Erythroblast (primary cell): ENCODE results near the gene SHISA6.

Source experiments
- DNase-seq, 2 experiments: peaks; one replicate each; lab custom pipeline; 2025; lab: John Stamatoyannopoulos, UW
- GATA1 ChIP-seq: IDR thresholded peaks from 2 replicates; pipeline ENCODE4 v1.6.1; 2011; ENCODE audit warnings: low read depth, mild to moderate bottlenecking, control low read depth, low read length, moderate library complexity
- POLR2A ChIP-seq: IDR thresholded peaks from 2 replicates; pipeline ENCODE4 v1.6.1; 2011; ENCODE audit warnings: mild to moderate bottlenecking, low read length

Gene SHISA6

DNA sequence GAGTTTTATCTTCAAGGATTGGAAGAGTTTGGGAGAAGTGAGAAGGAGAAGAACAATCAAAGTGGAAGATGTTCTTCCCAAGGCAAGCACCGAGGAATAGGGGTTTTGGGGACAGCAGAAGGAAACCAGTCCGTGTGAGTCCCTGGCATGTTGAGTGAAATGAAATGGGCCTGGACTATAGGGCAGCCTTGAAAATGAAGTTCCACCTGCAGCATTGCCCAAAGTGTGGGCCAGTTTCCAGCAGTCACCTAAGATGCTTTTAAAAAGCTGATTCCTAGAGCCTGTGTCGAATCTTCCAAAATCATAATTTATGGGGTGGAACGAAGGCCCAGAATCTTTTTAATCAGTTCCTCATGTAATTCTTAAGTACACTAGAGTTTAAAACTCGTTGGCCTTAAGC is 297.4 kb downstream of the SHISA6 start:
- no peak for DNase-seq
- TF ChIP-seq GATA1, result no peak
- no peak for TF ChIP-seq POLR2A

DNA sequence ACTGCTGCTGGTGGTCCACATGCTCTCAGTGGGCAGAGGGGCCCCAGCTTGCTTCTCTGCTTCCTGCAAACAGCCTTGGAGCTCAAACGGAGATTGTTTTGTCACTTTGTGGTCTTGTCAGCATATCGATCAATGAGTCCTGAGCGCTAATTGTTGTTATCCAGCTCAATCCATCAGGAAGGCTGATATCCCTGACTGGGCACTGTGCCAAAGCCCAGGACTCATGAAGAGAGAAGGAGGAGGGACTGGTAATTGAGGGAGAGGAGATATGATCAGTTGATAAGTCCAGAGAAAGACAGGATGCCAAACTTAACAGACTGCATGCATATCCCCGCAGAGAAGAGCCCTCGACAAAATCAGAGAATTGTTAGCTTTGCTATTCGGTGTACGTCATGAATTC is 298.6 kb downstream of the SHISA6 start:
- DNase-seq, result no peak
- TF ChIP-seq POLR2A (no peak), GATA1 (no peak)

DNA sequence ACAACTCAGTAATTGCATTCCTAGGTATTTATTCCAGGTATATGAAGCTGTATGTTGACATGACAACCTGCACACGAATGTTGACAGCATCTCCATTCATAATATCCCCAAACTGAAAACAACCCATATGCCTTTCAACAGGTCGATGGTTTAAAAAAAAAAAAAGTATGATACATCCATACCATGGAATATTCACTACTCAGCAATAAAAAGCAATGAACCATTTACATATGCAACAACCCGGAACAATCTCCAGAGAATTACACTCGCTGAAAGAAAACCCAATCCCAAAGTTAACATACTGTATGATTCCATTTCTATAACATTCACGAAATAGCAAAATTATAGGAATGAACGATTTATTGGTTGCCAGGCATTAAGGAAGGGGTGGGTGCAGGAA is 304.0 kb downstream of the SHISA6 start:
- TF ChIP-seq GATA1 (no peak), POLR2A (no peak)
- DNase-seq, result no peak

DNA sequence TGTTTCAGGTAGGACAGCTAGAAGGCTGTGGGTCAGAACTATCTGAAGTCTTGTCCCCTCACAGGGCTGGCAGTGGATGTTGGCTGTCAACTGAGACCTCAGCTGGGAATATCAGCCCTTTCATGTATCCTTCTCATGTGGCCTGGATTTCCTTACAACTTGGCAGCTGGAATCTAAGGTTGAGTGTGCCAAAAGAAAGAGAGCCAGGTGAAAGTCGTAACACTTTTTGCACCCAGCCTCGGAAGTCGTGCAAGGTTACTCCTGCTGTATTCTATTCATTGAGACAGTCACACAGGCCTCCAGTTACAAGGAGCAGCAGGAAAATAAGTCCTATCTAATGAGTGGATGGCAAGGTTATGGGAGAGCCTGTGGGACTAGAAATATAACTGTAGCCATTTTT is 304.7 kb downstream of the SHISA6 start:
- DNase-seq, result no peak

DNA sequence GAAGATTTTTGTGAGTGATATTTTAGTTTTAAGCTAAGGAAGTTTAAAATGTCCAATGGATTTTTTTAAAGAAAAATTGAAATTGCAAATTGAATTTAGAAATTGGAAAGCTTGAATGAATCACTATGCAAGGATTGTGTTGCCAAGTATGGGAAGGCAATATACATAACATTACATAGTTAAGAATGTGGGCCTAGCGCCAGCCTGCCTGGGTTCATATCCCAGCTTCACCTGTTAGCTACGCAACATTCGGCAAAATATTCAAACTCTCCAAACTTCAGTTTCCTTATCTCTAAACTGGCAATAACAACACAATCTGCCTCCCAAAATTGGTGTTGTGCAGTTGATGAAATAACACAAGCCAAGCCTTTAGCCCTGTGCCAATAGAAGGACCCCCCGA is 306.8 kb downstream of the SHISA6 start:
- TF ChIP-seq POLR2A (no peak), GATA1 (no peak)
- no peak for DNase-seq

More for the DNA sequence above, 304.7 kb downstream of the SHISA6 start:
- no peak for TF ChIP-seq POLR2A
- TF ChIP-seq GATA1, result no peak

DNA sequence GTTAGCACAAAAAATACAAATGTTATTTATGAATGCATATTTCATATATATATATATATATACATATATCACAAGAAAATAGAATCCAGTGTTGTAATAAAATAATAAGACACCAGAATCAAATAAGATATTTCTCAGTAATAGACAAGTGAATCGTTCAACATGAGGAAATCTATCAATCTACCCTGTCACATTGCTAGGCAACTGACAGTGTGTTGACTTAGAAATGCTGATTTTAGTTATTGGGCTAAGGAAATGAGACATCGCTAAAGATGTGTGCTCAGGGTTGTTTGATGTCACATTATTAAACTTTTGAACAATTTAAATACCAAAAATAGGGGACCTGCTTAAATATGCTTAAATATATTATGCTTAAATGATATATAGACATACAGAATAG is 307.4 kb downstream of the SHISA6 start:
- no peak for DNase-seq
- no peak for TF ChIP-seq POLR2A
- TF ChIP-seq GATA1, result no peak

DNA sequence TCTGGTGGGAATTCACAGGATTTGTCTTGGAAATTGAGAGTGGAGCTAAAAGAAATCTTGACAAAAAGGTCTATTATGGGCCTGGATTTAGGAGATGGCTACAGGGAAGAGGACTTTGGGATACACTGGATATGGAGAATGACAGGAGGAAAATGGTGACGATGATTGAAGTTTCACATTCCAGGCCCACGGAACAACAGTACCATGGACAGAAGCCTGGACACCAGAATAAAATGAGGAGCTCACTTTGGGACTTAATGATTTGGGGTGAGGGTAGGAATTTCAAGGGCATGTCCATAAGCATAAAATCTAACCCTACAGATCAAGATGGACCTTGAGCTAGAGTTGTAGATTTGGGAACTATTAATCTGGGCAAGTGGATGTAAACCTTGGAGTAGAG is 309.4 kb downstream of the SHISA6 start:
- no peak for DNase-seq
- no peak for TF ChIP-seq POLR2A
- no peak for TF ChIP-seq GATA1

DNA sequence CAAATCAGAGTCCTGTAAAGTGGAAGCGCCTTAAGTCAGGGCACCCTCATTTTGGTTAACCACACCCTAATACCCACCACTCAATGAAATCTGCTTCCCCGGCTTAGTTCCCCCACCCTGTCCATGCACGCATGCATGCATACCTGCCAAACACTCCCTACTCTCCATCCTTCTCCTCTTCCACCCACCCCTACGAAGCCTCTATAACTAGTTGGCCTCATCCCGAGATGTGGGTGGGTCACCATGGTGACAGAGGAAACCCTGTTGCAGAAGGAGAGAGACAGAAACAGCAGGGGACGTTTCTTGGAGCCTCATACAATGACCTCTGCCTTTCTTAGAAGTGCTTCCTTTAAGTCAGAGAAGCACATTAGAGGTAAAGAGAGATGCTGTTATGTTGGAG is 310.4 kb downstream of the SHISA6 start:
- no peak for TF ChIP-seq GATA1
- no peak for TF ChIP-seq POLR2A
- no peak for DNase-seq

DNA sequence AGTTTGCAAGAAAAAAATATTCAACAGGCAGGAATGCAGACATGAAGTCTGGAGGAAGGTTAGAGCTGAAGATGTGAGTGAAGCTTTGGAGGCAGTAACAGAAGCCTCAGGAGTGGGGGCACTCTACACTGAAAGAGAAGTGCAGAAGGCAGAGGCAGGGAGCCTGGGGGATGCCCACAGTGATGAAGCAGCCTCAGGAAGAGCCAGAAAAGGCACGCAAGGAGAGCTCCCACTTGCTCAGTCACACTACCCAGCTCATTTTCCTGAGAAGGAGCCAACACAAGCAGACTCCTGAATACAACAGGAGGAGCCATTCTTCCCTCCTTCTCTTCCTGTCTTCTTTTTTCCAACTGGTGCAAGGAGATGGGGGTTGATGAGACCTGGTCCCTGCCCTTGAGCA is 312.1 kb downstream of the SHISA6 start:
- no peak for TF ChIP-seq POLR2A
- TF ChIP-seq GATA1, result no peak
- no peak for DNase-seq

DNA sequence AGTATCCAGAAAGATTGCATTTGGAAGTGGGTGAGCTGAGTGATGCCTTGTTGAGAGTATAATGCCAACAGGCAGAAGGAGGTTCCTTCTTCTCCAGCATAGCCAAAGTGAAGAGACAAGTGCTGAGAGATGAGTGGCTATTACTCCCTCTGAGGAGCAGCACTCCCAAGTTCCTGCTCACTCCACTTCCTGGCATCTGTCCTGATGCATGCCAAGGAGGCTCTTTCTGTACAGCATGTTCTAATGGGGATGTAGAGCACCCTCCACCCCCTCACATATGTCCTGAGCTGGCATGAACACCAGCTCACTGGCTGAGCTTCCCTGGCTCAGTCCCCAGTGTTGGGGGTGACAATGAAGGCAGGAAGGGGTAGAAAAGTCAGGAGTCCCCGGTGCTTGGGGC is 313.0 kb downstream of the SHISA6 start:
- no peak for TF ChIP-seq POLR2A
- no peak for TF ChIP-seq GATA1
- DNase-seq, result no peak

DNA sequence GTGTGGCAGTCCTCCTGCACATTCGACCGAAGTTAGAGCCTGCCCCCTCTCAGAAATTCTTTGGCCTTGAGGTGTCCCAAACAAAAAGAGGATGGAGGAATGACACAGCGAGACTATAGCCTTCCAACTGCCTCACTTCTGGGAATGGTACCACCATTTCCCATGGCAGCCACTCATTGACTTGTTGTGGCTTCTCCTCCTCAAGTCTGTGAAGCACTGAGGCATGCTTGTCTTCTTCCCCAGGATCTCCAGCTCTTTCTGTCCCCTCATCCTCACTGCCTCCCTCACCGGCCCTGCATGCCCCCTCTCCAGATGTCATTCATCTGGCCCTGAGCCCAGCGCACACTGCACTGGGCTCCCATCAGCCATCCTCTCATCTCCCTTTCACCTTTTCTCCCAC is 313.5 kb downstream of the SHISA6 start:
- TF ChIP-seq GATA1 (no peak), POLR2A (no peak)
- no peak for DNase-seq

DNA sequence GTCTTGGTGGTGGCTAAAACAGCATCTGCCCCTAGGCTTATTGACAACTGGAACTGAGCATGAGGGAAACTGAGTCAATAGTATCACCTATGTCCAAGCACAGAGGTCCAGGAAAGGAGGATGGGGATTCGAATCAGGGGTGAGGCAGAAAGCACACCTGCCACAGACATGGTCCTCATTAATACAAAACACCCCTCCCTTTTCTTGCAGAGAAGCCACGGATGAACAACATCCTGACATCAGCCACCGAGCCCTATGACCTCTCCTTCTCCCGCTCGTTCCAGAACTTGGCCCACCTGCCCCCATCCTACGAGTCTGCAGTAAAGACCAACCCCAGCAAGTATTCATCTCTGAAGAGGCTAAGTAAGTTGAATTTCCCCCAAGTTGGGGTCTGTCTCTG is 314.5 kb downstream of the SHISA6 start:
- TF ChIP-seq POLR2A (no peak), GATA1 (no peak)
- no peak for DNase-seq

DNA sequence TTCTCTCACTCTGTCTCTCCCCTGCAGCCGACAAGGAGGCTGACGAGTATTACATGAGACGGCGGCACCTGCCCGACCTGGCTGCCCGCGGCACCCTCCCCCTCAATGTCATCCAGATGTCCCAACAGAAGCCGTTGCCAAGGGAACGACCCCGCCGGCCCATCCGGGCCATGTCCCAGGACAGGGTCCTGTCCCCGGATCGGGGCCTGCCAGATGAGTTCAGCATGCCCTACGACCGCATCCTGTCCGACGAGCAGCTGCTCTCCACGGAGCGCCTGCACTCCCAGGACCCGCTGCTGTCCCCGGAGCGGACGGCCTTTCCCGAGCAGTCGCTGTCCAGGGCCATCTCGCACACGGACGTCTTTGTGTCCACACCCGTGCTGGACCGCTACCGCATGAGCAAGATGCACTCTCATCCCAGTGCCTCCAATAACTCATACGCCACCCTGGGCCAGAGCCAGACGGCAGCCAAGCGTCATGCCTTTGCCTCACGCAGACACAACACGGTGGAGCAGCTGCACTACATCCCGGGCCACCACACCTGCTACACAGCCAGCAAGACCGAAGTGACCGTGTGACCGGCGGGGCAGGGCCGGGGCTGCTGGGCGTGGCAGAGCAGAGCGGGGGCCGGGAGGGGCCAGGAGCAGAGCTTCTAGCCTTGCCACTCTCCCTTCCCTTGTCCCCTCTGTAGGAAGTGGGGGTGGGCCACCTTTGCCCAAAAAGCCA is 316.9 kb downstream of the SHISA6 start:
- DNase-seq, result no peak
- no peak for TF ChIP-seq GATA1

DNA sequence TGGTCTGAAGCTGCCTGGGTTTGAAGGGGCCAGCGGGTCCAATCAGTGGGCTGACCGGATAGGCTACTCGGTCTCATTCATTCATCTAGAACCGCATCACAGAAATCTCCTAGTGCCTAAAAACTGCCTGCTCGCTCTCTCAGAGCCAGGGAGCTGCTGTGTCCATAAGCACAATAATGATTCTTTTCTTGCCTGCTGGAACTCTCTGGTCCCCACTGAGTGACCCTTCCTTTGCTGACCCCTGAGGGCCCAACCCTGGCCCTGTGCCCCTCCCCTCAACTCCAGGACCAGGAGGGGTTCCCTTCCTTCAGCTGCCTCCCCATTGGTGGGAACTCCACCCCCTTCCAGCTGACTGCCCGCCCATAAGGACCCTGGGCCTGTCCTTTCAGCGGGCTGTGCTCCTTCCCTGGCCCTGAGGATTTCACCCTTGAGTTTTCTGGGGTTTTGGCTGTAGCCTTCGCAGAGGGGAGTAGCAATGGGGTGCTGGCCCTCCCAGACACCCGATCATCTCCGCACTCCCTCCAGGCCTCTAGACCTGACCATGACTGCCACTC is 317.7 kb downstream of the SHISA6 start:
- TF ChIP-seq GATA1 (no peak), POLR2A (no peak)
- DNase-seq, result no peak

DNA sequence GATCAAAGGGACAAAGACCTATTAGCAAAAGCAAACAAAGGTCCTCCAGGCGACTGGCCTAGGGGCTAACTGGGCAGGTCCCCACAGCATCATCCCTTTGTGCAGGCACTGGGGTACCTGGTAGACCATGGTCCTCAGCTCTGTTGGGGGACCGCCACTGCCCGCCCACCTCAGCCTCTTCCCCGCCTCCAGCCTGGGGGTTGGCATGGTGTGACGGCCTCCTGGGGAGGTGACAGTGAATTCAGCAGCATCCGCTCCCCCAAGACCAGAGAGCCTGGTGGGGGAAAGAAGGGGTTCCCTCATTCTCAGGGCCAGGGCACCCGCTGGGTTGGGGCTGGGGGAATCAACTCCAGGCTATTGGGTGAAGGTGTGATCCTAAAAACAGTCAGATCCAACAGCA is 318.6 kb downstream of the SHISA6 start:
- no peak for DNase-seq
- TF ChIP-seq POLR2A, result no peak
- TF ChIP-seq GATA1, result no peak
